Left ventricle myocardium superior (tissue), 1 donor: ENCODE measurements around the gene MRPL33. TPM values are rescaled to one million over a fixed set of nuclear protein-coding genes. Genes with fewer than 3 reads are reported as not detected.
A peak's percentile ranks its signal among the peaks of the same experiment; 100 is the strongest.

ENCODE experiments used
- ATAC-seq: fragments of 200-7000 bp; cut with Tn5 transposase; one replicate; pipeline ENCODE4 v1.9.1; 2020; ENCODE audit warnings: mild to moderate bottlenecking, moderate library complexity
- DNase-seq: peaks from one replicate; pipeline ENCODE4 v3.0.0-alpha.2; 2020
- intact Hi-C: fragments of 100-400 bp; cut with micrococcal nuclease; formaldehyde crosslinking; loops from one replicate; pipeline ENCODE4 v1.11.0; 2022
- total RNA-seq: library from RNA; stranded (reverse); fragmentation: NEBNext Ultra II Directional; extraction: Animal tissue kit (Norgen Biotek cat#: 25700); gene quantifications from one replicate; pipeline ENCODE4 v1.2.1, GENCODE V29; 2021
- donor health status: DM: no; HTN: yes; CAD: no; lungs with severe emphysema.

MRPL33 gene
- total RNA-seq, 1 donor from 2014 or later: 367 TPM

- DNase-seq (peak; percentile 49), ATAC-seq (peak; percentile 27)
- intact Hi-C loops: no loop called here
These were observed 29.3 kb downstream of the MRPL33 start for GRCh38 chr2:27800856-27801255.

DNA sequence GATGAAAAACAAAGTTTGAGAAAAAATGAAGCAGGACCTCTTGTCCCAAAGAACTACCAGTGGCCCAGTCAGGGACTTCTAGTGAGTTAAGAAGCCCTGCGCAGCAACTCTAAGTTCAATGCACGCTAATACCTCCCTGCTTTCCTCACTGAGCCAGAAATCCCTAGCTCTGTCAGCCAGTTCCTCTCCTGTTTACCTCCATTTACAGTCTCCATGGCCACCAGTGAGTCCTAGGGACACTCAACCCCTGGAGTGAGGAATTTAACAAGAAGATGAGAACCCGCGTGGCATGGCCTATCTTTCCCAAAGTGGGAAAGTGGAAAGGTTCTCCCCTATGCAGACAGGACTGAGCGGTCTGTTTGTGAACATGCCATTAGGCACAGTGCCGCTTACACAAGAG is 31.0 kb downstream of the MRPL33 start:
- ATAC-seq: no peak
- intact Hi-C loops: no loop called here

GRCh38 chr2:27803046-27803445 is 31.5 kb downstream of the MRPL33 start:
- no peak for DNase-seq

More for the DNA sequence above, 31.0 kb downstream of the MRPL33 start:
- no peak for DNase-seq

DNA sequence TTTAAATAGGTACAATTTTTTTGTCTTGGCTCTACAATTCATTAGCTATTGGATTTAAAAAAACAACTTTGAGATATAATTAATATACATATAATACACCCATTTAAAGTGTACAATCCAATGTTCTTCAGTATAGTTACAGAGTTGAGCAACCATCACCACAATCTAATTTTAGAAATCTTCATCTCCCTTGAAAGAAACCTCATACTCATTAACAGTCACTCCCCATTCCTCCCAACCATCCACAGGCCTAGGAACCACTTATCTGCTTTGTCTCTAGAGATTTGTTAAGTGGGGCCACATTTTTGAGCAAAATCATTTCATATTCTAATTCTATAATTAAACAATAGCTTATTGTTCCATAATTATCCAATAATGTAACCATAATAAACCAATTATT is 32.6 kb downstream of the MRPL33 start:
- no peak for DNase-seq
- intact Hi-C loops: no loop called here
- no peak for ATAC-seq

More at GRCh38 chr2:27803046-27803445, 31.5 kb downstream of the MRPL33 start:
- intact Hi-C loops: no loop called here
- ATAC-seq: no peak

- ATAC-seq: no peak
- no peak for DNase-seq
- intact Hi-C loops: no loop called here
These were observed 33.7 kb downstream of the MRPL33 start for GRCh38 chr2:27805180-27805579.

DNA sequence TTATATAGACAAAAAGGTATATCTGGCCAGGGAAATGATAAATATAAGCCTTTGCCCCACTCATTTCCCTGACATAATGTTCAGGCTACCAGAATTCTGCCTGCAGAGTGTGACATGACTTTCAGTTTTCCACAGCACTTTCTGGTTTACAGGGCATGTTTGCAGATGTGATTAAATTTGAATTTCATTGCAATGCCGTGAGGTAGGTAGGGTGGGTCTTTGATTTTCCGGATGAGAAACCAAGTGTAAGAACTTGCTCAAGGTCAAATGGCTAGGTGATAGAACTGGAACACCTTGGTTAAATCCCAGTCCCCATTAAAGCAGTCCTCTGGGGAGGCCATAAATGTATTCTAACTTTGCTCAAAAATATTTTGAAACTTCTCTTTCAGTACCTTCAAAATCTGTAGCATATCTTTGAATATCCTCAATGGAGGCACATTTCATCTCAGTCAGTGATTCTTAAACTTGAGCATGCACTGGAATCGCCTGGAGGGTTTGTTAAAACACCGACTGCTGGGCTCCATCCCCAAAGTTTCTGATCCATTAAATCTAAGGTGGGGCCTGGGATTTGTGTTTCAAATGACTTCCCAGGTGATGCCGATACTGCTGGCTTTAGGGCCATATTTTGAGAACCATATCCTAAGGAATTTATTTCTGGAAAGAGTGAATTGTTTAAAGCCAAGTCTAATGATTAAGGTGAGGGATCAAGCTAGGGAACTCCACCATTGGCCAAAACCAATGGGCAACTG is 35.0 kb downstream of the MRPL33 start:
- DNase-seq: no peak
- ATAC-seq: no peak
- intact Hi-C loops: no loop called here

DNA sequence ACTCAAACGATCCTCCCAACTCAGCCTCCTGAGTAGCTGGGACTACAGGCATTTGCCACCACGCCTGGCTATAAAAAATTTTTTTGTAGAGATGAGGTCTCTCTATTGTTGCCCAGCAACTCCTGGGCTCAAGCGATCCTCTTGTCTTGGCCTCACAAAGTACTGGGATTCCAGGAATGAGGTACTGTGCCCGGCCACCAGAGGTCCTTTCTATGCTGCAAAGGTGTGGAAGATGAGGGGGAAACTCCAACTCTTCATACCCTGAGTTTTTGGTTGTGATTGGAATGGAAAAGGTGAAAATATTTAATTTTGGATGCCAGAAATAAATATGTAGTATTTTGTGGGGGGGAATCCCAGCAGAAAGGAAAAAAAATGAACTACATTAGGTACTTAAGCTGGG is 36.0 kb downstream of the MRPL33 start:
- peak; percentile 38 for ATAC-seq
- intact Hi-C loops: no loop called here
- no peak for DNase-seq

- intact Hi-C loops: no loop called here
- no peak for ATAC-seq
These were observed 36.9 kb downstream of the MRPL33 start for GRCh38 chr2:27808418-27808817.

GRCh38 chr2:27808984-27809383 is 37.5 kb downstream of the MRPL33 start:
- intact Hi-C loops: no loop called here
- no peak for DNase-seq
- peak; percentile 61 for ATAC-seq

More at GRCh38 chr2:27808418-27808817, 36.9 kb downstream of the MRPL33 start:
- no peak for DNase-seq

GRCh38 chr2:27809761-27810241 is 38.3 kb downstream of the MRPL33 start:
- ATAC-seq: no peak
- intact Hi-C loops: no loop called here
- DNase-seq: no peak

DNA sequence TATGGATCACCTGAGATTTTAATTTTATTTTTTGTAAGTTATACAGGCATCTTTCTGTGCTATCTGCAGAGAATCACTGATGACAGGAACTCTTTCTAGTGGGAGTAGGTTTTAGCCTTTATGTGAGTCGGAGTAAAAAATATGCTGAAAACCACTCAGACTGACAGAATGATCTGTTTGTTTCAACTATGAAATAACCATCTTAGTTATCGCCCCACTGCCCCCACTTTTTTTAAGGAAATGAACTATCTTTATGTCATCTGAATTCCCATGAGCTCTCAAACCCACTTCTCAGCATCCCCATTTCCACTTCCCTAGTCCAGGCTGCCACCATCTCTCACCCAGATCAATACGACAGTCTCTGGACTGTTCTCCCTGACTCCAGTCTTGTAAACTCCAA is 38.9 kb downstream of the MRPL33 start:
- no peak for DNase-seq
- no peak for ATAC-seq
- intact Hi-C loops: no loop called here

DNA sequence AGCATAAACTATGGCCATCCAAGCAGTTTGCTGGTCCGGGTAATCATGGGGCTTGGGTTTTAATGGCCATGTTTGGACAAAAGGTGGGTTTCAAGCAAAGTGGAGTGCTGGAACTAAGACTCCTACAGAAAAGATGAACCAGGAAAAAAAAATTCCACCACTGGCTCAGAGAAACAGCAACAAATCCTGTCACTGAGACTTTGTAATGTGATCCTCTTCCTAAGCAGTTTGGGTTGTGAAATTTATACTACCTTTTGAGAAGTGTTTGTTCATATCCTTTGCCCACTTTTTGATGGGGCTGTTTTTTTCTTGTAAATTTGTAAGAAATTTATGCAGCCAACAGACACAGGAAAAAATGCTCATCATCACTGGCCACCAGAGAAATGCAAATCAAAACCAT is 40.2 kb downstream of the MRPL33 start:
- intact Hi-C loops: no loop called here
- DNase-seq (no peak), ATAC-seq (no peak)

- intact Hi-C loops: no loop called here
- ATAC-seq: no peak
These were observed 43.2 kb downstream of the MRPL33 start for GRCh38 chr2:27814758-27815157.

DNA sequence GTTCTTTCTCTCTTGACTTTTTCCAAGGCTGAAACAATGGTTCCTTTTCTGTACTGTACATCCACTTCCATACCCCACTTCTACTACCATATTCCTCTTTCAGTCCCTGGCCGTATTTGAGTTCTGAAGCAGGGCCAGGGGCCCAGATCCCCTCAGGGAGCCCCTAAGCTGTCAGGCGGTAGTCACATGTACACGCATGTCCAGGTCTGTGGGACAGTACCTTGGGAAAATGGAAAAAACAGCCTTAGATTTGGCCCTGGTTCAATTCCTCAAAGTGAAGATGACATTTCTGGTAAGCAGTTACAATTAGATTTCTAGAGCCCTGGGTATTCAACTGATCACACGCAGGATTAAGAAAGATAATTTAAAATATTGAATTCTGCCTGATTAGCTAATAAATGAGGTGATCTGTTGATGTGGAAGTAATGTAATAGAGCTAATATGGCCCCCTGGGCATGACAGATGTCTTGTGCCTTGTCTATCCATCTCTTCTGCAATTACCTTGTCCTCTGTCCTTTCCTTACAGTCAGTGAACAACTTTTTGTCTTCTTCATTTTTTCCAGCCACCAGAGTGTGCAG is 44.4 kb downstream of the MRPL33 start:
- no peak for DNase-seq
- no peak for ATAC-seq
- intact Hi-C loops: no loop called here

More at GRCh38 chr2:27814758-27815157, 43.2 kb downstream of the MRPL33 start:
- DNase-seq: no peak

DNA sequence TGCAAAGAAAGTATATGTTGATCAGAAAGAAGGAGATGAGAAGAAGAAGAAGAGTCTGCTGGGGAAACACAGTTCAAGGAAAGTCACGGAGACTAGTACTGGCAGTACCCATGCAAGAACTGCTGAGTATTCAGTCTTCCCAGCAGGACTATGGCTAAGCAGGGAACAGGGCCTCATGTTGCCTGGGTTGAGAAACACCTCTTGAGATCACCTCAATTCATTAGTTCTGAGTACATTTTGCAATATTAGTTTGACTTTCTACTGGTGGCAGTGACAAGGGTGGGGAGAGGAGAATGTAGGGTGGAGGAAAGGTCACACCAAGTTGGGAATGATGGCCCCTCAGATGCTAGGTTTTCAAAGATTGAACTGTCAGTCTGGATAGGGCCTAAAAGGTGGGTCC is 50.5 kb downstream of the MRPL33 start:
- peak; percentile 41 for ATAC-seq
- intact Hi-C loops: no loop called here
- no peak for DNase-seq

DNA sequence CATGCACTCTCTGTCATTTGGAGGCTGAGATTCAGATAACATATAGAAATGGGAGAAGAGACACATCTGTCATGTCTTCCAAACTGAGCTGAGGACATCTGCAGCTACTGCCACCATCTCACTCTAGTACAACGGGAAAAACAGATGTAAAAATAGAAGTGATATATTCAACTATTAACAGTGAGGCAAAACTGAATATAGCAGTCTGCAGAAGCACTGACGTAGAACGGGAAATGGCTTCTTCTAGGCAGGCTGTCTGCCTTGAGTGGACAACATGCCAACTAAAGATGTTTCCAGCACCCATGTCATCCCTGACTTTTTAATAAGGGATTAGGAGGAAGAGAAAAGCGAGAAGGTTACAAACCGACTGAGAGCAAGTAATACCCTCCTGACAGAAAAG is 51.6 kb downstream of the MRPL33 start:
- intact Hi-C loops: no loop called here
- DNase-seq: no peak
- peak; percentile 86 for ATAC-seq

GRCh38 chr2:27823569-27823968 is 52.0 kb downstream of the MRPL33 start:
- peak; percentile 76 for ATAC-seq
- no peak for DNase-seq
- intact Hi-C loops: no loop called here

DNA sequence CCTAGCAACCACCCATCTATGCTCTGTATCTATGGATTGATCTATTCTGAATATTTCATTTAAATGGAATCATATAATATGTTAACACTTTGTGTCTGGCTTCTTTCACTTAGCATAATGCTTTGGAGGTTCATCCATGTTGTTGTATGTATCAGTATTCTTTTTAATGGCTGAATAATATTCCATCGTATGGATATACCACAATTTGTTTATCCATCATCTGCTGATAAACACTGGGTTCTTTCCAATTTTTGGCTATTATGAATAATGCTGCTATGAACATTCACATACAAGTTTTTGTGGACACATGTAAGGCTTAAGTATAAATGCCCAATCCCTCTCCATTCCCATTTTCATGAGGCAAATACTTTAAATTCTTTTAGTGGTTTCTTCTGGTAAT is 52.9 kb downstream of the MRPL33 start:
- ATAC-seq: no peak
- intact Hi-C loops: no loop called here
- no peak for DNase-seq

GRCh38 chr2:27828305-27828704 is 56.8 kb downstream of the MRPL33 start:
- no peak for ATAC-seq
- DNase-seq: no peak
- intact Hi-C loops: no loop called here
